Effector memory CD8-positive, alpha-beta T cell (primary cell): ENCODE measurements around the gene NFATC2.
"Not testable (repeated sequence)": the region's sequence is repeated elsewhere in the genome, so short reads cannot be mapped to it uniquely, and the experiment has no call there.

Source experiments
- ATAC-seq: fragments of 150-1000 bp; cut with Tn5 transposase; replicated peaks from 2 replicates; pipeline ENCODE4 v1.10.0; 2021; ENCODE audit warnings: mild to moderate bottlenecking, moderate library complexity
- DNase-seq, 3 experiments: peaks; one replicate each; pipeline ENCODE4 v3.0.0; 2021
- H3K27ac Mint-ChIP-seq, 2 donors: one replicate each; pipeline ENCODE4 v1.8.0; 2022; ENCODE audit warnings: mild to moderate bottlenecking in 2 of 2, mixed read lengths in 2 of 2, moderate library complexity in 2 of 2
- H3K27me3 Mint-ChIP-seq, 2 donors: one replicate each; pipeline ENCODE4 v1.8.0; 2022; ENCODE audit warnings: mixed read lengths in 2 of 2
- H3K36me3 Mint-ChIP-seq: one replicate; pipeline ENCODE4 v1.8.0; 2022; ENCODE audit warnings: mild to moderate bottlenecking, moderate library complexity, mixed read lengths; ENCODE audit not compliant: insufficient read depth
- H3K4me1 Mint-ChIP-seq, 2 donors: one replicate each; pipeline ENCODE4 v1.8.0; 2022; ENCODE audit warnings: low read depth in 2 of 2, mixed read lengths in 2 of 2
- H3K4me3 Mint-ChIP-seq, 2 donors: one replicate each; pipeline ENCODE4 v1.8.0; 2022; ENCODE audit warnings: mild to moderate bottlenecking in 2 of 2, mixed read lengths in 2 of 2, moderate library complexity in 2 of 2
- H3K9me3 Mint-ChIP-seq, 2 donors: one replicate each; pipeline ENCODE4 v1.8.0; 2022; ENCODE audit warnings: mixed read lengths in 2 of 2

The NFATC2 gene

GRCh38 chr20:51488331-51488730 is 54.2 kb downstream of the NFATC2 start:
- DNase-seq (no peak), ATAC-seq (no peak)
- Mint-ChIP-seq H3K4me1 (peaks cover 56 to 71% of the 10 kb centered on the region in 2 donors), H3K27ac (peak overlapping the region; percentile 72 to 91), H3K27me3 (no peaks in the 10 kb centered on the region), H3K4me3 (no peak overlapping the region), H3K36me3 (peaks cover 42% of the 10 kb centered on the region), H3K9me3 (no peaks in the 10 kb centered on the region)

GRCh38 chr20:51487565-51488268 is 54.8 kb downstream of the NFATC2 start:
- DNase-seq = no peak
- Mint-ChIP-seq H3K4me1 (peaks cover 53 to 71% of the 10 kb centered on the region in 2 donors), H3K27ac (peak overlapping the region in 1 of 2 donors; percentile 72), H3K9me3 (no peaks in the 10 kb centered on the region), H3K36me3 (peaks cover 41% of the 10 kb centered on the region), H3K4me3 (no peak overlapping the region), H3K27me3 (no peaks in the 10 kb centered on the region)
- ATAC-seq = no peak

GRCh38 chr20:51487076-51487475 is 55.4 kb downstream of the NFATC2 start:
- DNase-seq = no peak
- no peak for ATAC-seq
- H3K27me3 Mint-ChIP-seq = no peaks in the 10 kb centered on the region
- no peak overlapping the region for H3K4me3 Mint-ChIP-seq
- no peaks in the 10 kb centered on the region for H3K9me3 Mint-ChIP-seq
- H3K4me1 Mint-ChIP-seq = peaks cover 53 to 71% of the 10 kb centered on the region in 2 donors
- H3K36me3 Mint-ChIP-seq = peaks cover 41% of the 10 kb centered on the region
- H3K27ac Mint-ChIP-seq = peak overlapping the region; percentile 55 to 71

- no peak for DNase-seq
- Mint-ChIP-seq H3K36me3 (peaks cover 38% of the 10 kb centered on the region), H3K4me1 (peaks cover 53 to 71% of the 10 kb centered on the region in 2 donors), H3K27ac (peak overlapping the region; percentile 55 to 71), H3K4me3 (no peak overlapping the region), H3K9me3 (no peaks in the 10 kb centered on the region), H3K27me3 (no peaks in the 10 kb centered on the region)
- no peak for ATAC-seq
Observed at GRCh38 chr20:51486197-51487005, 56.1 kb downstream of the NFATC2 start.

GRCh38 chr20:51484831-51485230 is 57.7 kb downstream of the NFATC2 start:
- no peaks in the 10 kb centered on the region for H3K27me3 Mint-ChIP-seq
- ATAC-seq (no peak), DNase-seq (no peak)
- peak overlapping the region; percentile 54 to 81 for H3K27ac Mint-ChIP-seq
- peaks cover 60 to 77% of the 10 kb centered on the region in 2 donors for H3K4me1 Mint-ChIP-seq
- peak overlapping the region in 1 of 2 donors; percentile 5 for H3K4me3 Mint-ChIP-seq
- no peaks in the 10 kb centered on the region for H3K9me3 Mint-ChIP-seq
- H3K36me3 Mint-ChIP-seq = peaks cover 42% of the 10 kb centered on the region

GRCh38 chr20:51484141-51484815 is 58.2 kb downstream of the NFATC2 start:
- Mint-ChIP-seq H3K36me3 (peaks cover 44% of the 10 kb centered on the region), H3K27me3 (no peaks in the 10 kb centered on the region), H3K27ac (peak overlapping the region; percentile 54 to 81), H3K9me3 (no peaks in the 10 kb centered on the region), H3K4me1 (peaks cover 62 to 76% of the 10 kb centered on the region in 2 donors), H3K4me3 (peak overlapping the region in 1 of 2 donors; percentile 5)
- ATAC-seq (no peak), DNase-seq (no peak)

- no peak for ATAC-seq
- DNase-seq = no peak
- Mint-ChIP-seq H3K27me3 (no peaks in the 10 kb centered on the region), H3K4me3 (peak overlapping the region in 1 of 2 donors; percentile 76), H3K9me3 (no peaks in the 10 kb centered on the region), H3K36me3 (peaks cover 40% of the 10 kb centered on the region), H3K27ac (peak overlapping the region; percentile 94 to 97), H3K4me1 (peaks cover 70 to 81% of the 10 kb centered on the region in 2 donors)
Observed at GRCh38 chr20:51482836-51483473, 59.6 kb downstream of the NFATC2 start.

GRCh38 chr20:51481341-51481914 is 61.1 kb downstream of the NFATC2 start:
- ATAC-seq = peak; percentile 57
- peak overlapping the region; percentile 75 to 76 for H3K4me3 Mint-ChIP-seq
- DNase-seq = peak; percentile 14 to 36 (median 21)
- H3K36me3 Mint-ChIP-seq = peaks cover 26% of the 10 kb centered on the region
- no peaks in the 10 kb centered on the region for H3K9me3 Mint-ChIP-seq
- no peaks in the 10 kb centered on the region for H3K27me3 Mint-ChIP-seq
- H3K4me1 Mint-ChIP-seq = peaks cover 66 to 84% of the 10 kb centered on the region in 2 donors
- peak overlapping the region; percentile 94 to 97 for H3K27ac Mint-ChIP-seq

GRCh38 chr20:51480507-51481270 is 61.8 kb downstream of the NFATC2 start:
- Mint-ChIP-seq H3K4me1 (peaks cover 64 to 84% of the 10 kb centered on the region in 2 donors), H3K4me3 (peak overlapping the region; percentile 75 to 76), H3K9me3 (no peaks in the 10 kb centered on the region), H3K36me3 (peaks cover 20% of the 10 kb centered on the region), H3K27me3 (no peaks in the 10 kb centered on the region), H3K27ac (peak overlapping the region; percentile 94 to 97)
- ATAC-seq (peak; percentile 69), DNase-seq (peak in 1 of 3 experiments; percentile 34)

GRCh38 chr20:51476106-51476505 is 66.4 kb downstream of the NFATC2 start:
- not testable (repeated sequence) for DNase-seq, H3K9me3 Mint-ChIP-seq, H3K4me3 Mint-ChIP-seq, H3K27me3 Mint-ChIP-seq, ATAC-seq
- Mint-ChIP-seq H3K27ac (peak overlapping the region in 1 of 2 donors; percentile 75), H3K36me3 (peaks cover 50% of the 10 kb centered on the region), H3K4me1 (peaks cover 37 to 53% of the 10 kb centered on the region in 2 donors)

- ATAC-seq = no peak
- H3K4me1 Mint-ChIP-seq = peaks cover 23 to 52% of the 10 kb centered on the region in 2 donors
- no peak for DNase-seq
- H3K36me3 Mint-ChIP-seq = peaks cover 53% of the 10 kb centered on the region
- no peaks in the 10 kb centered on the region for H3K27me3 Mint-ChIP-seq
- H3K9me3 Mint-ChIP-seq = no peaks in the 10 kb centered on the region
- no peak overlapping the region for H3K4me3 Mint-ChIP-seq
- H3K27ac Mint-ChIP-seq = peak overlapping the region in 1 of 2 donors; percentile 49
Observed at GRCh38 chr20:51473771-51474170, 68.7 kb downstream of the NFATC2 start.

GRCh38 chr20:51473256-51473655 is 69.3 kb downstream of the NFATC2 start:
- H3K9me3 Mint-ChIP-seq = no peaks in the 10 kb centered on the region
- DNase-seq (no peak), ATAC-seq (no peak)
- peaks cover 18 to 47% of the 10 kb centered on the region in 2 donors for H3K4me1 Mint-ChIP-seq
- H3K4me3 Mint-ChIP-seq = no peak overlapping the region
- H3K27ac Mint-ChIP-seq = no peak overlapping the region
- H3K27me3 Mint-ChIP-seq = no peaks in the 10 kb centered on the region
- peaks cover 55% of the 10 kb centered on the region for H3K36me3 Mint-ChIP-seq
